ENCODE results near the gene VPS25.

The VPS25 gene

DNA sequence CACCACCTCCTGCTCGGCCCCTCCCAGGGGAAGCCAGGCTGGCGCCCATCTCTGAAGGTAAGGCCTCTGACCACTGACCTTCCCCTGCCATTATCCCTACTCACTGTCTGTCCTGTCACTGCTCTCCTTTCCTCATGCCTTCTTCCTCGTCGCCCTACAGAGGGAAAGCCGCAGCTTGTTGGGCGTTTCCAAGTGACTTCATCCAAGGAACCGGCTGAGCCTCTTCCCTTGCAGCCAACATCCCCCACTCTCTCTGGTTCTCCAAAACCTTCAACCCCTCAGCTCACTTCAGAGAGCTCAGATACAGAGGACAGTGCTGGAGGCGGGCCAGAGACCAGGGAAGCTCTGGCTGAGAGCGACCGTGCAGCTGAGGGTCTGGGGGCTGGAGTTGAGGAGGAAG is 22.2 kb downstream of the VPS25 start:
- Mint-ChIP-seq H3K4me3 (no peak overlapping the region), H3K27me3 (peaks cover 15% of the 10 kb centered on the region), H3K36me3 (ENCODE audit: low read depth) (peaks cover 14% of the 10 kb centered on the region), H3K9me3 (no peaks in the 10 kb centered on the region), H3K4me1 (ENCODE audit: low read depth) (peaks cover 30% of the 10 kb centered on the region), H3K27ac (no peak overlapping the region)
- intact Hi-C loops (cut with micrococcal nuclease) = no loop called here

DNA sequence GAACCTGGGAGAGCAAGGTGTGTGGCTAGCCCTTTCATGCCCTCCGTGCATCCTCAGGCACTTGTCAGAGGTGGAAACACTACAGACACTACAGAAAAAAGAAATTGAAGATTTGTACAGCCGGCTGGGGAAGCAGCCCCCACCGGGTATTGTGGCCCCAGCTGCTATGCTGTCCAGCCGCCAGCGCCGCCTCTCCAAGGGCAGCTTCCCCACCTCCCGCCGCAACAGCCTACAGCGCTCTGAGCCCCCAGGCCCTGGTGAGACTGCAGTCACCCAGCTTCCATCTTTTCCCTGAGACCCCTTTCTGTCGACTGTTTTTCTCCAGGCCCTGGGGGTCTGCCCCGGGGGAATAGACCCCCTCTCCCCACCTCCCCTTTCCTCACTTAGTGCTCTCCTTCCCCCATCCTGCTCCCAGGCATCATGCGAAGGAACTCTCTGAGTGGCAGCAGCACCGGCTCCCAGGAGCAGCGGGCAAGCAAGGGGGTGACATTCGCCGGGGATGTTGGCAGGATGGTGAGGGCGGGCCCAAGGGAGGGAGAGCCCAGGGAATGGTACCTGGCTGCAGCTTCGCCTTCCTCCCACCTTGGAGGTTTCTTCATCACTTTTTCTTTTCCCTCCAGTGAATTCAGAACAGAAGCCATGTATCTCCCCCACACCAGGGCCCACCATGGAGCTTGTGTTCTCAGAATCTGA is 23.0 kb downstream of the VPS25 start:
- Mint-ChIP-seq H3K9me3 (no peaks in the 10 kb centered on the region), H3K4me1 (ENCODE audit: low read depth) (peaks cover 30% of the 10 kb centered on the region), H3K27me3 (peaks cover 10% of the 10 kb centered on the region), H3K27ac (no peak overlapping the region), H3K4me3 (no peak overlapping the region), H3K36me3 (ENCODE audit: low read depth) (peaks cover 14% of the 10 kb centered on the region)
- intact Hi-C loops (cut with micrococcal nuclease) = no loop called here

DNA sequence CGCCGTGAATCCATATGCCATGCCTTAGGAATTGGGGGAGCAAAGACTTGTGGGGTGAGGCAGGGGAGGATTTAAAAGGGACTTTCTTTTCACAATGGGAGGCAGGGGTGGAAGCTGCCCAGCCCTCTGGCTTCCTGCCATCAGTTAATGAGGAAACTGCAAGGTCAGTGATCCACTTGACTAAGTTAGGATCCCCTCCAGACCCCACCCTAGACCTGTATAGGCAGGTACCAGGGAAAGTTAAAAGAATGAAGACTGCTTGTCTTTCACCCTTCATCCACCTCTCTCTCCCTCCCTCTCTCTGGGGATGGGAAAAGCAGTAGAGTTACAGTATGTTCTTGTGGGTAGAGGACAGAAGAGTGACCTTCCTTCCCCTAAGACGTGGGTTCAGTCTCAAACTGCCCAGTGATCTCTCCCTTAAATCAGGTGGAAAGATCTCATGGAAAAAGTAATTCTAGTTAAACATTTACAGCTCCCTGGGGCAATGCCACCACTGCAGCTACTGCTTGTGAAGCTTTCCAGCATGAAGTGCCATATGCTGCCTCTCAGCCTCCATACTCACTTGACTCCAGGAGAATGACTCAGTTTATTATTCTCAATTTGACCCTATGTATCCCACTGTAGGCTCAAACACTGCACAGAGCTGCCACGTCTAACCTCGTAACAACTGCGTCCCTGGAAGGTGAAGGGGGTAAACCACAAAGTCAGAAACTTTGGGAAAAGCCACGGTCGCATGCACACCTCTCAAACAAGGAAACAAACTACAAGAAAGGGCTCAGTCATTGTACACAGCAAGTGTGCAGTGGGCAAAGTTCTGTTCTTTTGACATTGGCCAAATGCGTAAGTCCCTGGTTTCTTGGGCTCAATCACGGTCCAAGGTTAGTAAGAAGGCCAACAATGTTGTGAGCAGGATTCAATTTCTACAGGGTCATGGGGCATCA is 24.1 kb downstream of the VPS25 start:
- intact Hi-C loops (cut with micrococcal nuclease) = no loop called here
- peak overlapping the region; percentile 81 for H3K4me3 Mint-ChIP-seq
- peaks cover 30% of the 10 kb centered on the region for H3K4me1 Mint-ChIP-seq (ENCODE audit: low read depth)
- no peaks in the 10 kb centered on the region for H3K9me3 Mint-ChIP-seq
- peaks cover 14% of the 10 kb centered on the region for H3K36me3 Mint-ChIP-seq (ENCODE audit: low read depth)
- no peak overlapping the region for H3K27ac Mint-ChIP-seq
- H3K27me3 Mint-ChIP-seq = peaks cover 10% of the 10 kb centered on the region

DNA sequence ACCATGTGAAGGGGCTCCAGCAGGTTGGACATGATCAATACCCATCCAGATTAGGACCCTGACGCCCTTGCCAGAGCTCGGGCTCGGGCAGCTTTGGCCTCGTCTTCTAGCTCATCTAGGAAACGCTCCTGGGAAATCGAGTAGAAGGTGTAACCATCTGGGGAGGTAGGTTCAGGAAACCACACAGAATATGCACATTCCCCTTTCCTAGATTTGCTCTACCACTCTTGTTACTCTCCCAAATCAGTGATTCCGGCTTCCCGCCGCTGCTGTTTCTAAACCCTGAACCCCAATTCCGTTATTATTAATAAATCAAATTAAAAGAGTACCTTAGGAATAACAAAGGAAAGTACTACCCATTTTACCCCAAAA is 24.7 kb downstream of the VPS25 start:
- peak overlapping the region; percentile 79 for H3K27ac Mint-ChIP-seq
- peaks cover 14% of the 10 kb centered on the region for H3K36me3 Mint-ChIP-seq (ENCODE audit: low read depth)
- H3K9me3 Mint-ChIP-seq = no peaks in the 10 kb centered on the region
- peaks cover 10% of the 10 kb centered on the region for H3K27me3 Mint-ChIP-seq
- intact Hi-C loops (cut with micrococcal nuclease) = no loop called here
- peaks cover 30% of the 10 kb centered on the region for H3K4me1 Mint-ChIP-seq (ENCODE audit: low read depth)
- H3K4me3 Mint-ChIP-seq = peak overlapping the region; percentile 81

DNA sequence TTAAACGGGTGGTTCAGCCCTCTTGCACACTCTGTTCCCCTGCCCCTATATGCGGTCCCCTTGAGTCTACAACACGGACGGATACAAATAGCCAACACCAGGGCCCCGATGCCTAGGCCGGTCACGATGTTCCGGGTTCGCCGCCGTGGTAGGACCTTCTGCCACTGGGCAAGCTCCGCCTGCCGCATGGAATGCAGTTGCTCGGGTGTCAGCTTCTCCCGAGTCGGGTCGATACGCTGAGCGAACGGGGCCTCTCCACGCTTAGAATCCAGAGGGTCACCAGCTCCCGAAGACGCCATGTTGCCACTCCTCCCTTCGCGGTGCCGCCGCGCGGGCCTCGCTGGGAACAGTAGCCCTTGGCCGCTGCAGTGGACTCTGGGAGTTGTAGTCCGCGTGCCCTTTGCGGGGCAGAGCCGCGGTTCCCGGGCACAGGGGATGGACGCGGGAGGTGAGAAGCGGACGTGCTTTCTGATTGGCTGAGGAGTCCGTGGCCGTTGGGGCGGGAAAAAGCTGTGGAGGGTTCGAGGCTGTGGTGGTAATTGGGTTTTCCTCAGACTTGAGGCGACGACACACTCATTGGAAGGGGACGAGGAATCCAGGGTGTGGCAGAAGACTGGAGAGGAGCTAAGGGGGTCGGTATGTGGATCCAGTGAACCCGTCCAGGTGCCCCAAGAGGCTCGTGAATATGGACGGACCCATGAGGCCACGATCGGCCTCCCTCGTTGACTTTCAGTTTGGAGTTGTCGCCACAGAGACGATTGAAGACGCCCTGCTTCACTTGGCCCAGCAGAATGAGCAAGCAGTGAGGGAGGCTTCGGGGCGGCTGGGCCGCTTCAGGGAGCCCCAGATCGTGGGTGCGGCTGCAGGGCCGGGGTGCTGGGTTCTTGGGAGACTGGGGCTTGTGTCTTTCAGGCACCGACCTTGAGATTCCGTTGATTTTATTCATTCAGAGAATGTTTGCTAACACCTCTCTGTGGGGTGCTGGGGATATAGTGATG is 25.4 kb downstream of the VPS25 start, which contains the start of the genes CNTD1 and COA3:
CNTD1 (plus strand) TSS at position 479 of the 998 bp plus-strand sequence; CDS start at position 686, 207 bp downstream.
COA3 (minus strand) TSS at position 322 of the 998 bp plus-strand sequence; CDS start at position 299, 23 bp downstream.
- peaks cover 14% of the 10 kb centered on the region for H3K36me3 Mint-ChIP-seq (ENCODE audit: low read depth)
- no peaks in the 10 kb centered on the region for H3K9me3 Mint-ChIP-seq
- H3K4me1 Mint-ChIP-seq (ENCODE audit: low read depth) = peaks cover 30% of the 10 kb centered on the region
- intact Hi-C loops (cut with micrococcal nuclease) = no loop called here
- H3K27me3 Mint-ChIP-seq = peaks cover 10% of the 10 kb centered on the region
- peak within 1 kb of the TSS; percentile 79 for H3K27ac Mint-ChIP-seq
- H3K4me3 Mint-ChIP-seq = peak within 1 kb of the TSS; percentile 81

DNA sequence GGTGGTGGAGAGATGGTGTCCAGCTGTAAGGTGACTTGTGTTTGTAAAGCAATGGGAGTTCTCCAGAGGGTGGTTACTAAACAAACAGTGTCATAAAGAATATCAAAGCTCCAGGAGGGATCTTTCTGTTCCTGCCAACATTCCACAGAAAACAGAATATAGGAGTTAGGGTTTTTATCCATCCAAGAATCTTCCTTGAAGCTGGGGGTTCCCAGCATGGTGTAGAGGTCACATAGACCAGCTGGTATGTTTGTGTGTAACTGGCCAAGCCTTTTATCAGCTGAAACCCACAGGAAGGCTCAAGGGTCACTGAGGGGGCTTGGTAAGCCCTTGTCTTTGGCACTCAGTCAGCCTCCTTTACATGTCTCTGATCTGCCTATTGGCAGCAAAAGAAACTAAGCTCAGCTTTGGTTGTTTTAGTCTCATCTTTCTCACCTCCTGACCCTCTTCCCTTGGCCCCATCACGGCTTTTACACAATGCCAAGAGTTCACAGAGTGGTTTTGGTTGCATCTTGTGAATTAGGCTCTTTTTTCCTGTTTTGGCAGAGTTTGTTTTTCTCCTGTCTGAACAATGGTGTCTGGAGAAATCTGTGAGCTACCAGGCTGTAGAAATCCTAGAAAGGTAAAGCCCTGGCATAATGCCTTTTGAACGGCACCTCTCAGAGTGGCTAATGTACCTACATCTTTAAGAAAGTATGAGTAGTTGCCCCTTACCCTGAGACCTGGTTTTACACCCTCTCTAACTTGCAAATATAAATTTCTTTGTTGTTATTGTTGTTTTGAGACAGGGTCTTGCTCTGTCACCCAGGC is 30.0 kb downstream of the VPS25 start:
- intact Hi-C loops (cut with micrococcal nuclease) = no loop called here
- H3K4me1 Mint-ChIP-seq (ENCODE audit: low read depth) = peaks cover 6% of the 10 kb centered on the region
- H3K36me3 Mint-ChIP-seq (ENCODE audit: low read depth) = peaks cover under 1% of the 10 kb centered on the region
- no peak overlapping the region for H3K4me3 Mint-ChIP-seq
- H3K27ac Mint-ChIP-seq = no peak overlapping the region
- peaks cover 7% of the 10 kb centered on the region for H3K27me3 Mint-ChIP-seq
- no peaks in the 10 kb centered on the region for H3K9me3 Mint-ChIP-seq

DNA sequence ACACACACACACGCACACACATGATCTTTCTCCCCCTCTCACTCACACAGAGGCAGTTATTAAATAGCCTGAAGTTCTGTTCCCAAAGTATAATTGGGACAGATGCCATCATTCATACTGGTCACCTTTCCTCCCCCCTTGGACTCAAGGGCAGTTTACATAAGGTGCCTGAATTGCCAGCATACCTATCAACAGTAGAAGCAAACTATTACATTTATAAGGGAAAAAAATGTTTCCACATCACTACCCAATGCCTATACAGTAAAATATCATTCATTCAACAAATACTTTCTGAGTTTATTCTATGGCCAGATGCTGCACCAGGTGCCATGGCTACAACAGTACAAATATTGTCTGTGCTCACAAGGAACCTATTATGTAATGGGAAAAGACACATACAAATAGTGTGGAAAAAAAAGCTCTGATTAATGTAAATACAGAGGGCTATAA is 31.7 kb downstream of the VPS25 start:
- intact Hi-C loops (cut with micrococcal nuclease) = no loop called here
- no peak overlapping the region for H3K4me3 Mint-ChIP-seq
- peaks cover 17% of the 10 kb centered on the region for H3K36me3 Mint-ChIP-seq (ENCODE audit: low read depth)
- H3K4me1 Mint-ChIP-seq (ENCODE audit: low read depth) = no peaks in the 10 kb centered on the region
- H3K27me3 Mint-ChIP-seq = peaks cover 7% of the 10 kb centered on the region
- no peak overlapping the region for H3K27ac Mint-ChIP-seq
- H3K9me3 Mint-ChIP-seq = no peaks in the 10 kb centered on the region

DNA sequence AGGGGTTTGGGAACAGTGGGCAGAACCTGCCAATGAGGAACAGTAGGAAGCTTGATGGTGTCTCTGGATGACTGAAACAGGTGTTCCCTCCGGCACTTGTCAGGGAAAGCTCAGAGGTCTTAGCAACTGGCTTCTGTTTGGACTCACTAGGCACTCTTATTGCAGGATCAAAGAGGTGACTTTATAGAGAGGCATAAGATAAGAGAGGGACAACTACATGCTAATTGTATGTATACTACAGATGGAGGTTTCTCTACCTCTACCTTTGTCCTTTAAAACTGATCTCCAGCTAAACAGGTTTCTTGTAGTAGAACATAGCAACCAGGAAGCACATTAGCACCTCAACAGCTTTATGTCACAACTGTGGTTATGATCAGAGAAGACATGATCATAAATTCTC is 33.0 kb downstream of the VPS25 start:
- Mint-ChIP-seq H3K4me3 (no peak overlapping the region), H3K4me1 (ENCODE audit: low read depth) (no peaks in the 10 kb centered on the region), H3K9me3 (no peaks in the 10 kb centered on the region), H3K36me3 (ENCODE audit: low read depth) (peaks cover 31% of the 10 kb centered on the region), H3K27ac (no peak overlapping the region), H3K27me3 (no peaks in the 10 kb centered on the region)
- intact Hi-C loops (cut with micrococcal nuclease) = no loop called here

DNA sequence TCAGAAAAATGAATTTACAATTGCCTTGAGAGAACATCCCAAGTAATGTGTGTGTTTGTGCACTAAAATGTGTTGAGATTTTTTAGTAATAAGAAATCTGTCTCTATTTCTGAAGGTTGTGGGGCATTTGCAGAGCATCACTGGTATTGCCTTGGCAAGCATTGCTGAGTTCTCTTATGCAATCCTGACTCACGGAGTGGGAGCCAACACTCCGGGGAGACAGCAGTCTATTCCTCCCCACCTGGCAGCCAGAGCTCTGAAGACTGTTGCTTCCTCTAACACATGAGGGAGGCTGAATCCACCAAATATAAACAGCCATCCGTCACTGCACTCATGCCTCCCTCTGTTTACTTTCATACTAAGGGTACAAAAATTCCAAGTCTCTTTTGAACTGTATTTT is 36.0 kb downstream of the VPS25 start:
- Mint-ChIP-seq H3K27me3 (no peaks in the 10 kb centered on the region), H3K27ac (no peak overlapping the region), H3K4me3 (no peak overlapping the region), H3K4me1 (ENCODE audit: low read depth) (no peaks in the 10 kb centered on the region), H3K36me3 (ENCODE audit: low read depth) (peaks cover 57% of the 10 kb centered on the region), H3K9me3 (no peaks in the 10 kb centered on the region)
- intact Hi-C loops (cut with micrococcal nuclease) = no loop called here

DNA sequence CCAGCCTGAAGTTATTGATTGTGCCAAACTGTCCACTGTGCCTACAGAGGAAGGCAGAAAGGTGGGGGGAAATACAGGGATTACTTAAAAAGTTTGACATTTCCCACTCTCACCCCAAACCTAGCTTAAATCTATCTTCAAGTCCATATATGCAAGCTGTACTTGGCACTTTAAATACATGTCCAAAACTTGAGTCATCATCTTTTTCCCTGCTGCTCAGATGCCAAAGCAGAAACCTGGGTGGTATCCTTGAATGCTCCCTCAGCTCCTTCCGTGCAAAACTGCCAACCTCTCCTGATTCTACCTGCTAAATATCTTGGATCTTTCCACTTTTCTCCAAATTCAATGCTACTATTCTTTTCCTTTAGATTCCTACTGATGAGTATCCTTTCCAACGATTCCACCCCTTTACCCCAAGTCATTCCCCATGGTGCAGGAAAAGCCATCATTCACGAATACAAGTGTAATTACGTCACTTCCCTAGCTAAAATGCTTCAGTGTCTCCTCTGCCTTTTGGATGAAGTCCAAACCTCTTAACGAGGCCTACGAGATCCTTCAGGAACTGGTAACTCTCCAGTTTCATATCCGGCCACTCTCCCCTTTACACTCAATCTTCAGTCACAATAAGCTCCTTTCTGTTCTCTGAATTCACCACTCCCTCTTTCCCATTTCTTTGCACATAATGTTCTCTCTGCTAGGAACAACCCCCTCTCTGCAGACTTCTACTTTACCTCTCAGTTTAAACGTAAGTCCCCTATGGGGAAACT is 41.6 kb downstream of the VPS25 start:
- Mint-ChIP-seq H3K4me3 (no peak overlapping the region), H3K27me3 (no peaks in the 10 kb centered on the region), H3K27ac (no peak overlapping the region), H3K4me1 (ENCODE audit: low read depth) (peaks cover 7% of the 10 kb centered on the region), H3K9me3 (no peaks in the 10 kb centered on the region), H3K36me3 (ENCODE audit: low read depth) (peaks cover 96% of the 10 kb centered on the region)
- intact Hi-C loops (cut with micrococcal nuclease) = no loop called here

DNA sequence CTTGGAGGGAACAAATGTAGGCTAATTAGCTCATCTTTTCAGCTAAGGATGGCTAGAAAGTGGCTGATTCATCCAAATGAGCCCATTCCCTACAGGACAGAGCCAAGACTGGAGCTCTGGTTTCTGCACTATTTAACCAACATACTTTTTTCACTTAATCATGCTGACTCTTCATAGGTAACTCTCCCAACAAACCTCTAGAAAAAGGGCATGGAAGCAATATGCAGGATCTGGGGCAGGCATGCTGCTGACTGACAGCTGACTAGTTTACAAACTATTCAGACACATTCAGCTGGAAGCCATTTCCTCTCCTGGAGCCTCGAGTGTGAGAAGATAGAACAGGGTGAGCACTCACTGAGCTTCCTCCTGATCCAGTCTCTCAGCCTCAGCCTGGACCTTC is 44.6 kb downstream of the VPS25 start:
- Mint-ChIP-seq H3K9me3 (no peaks in the 10 kb centered on the region), H3K27me3 (no peaks in the 10 kb centered on the region), H3K36me3 (ENCODE audit: low read depth) (peaks cover 92% of the 10 kb centered on the region), H3K4me3 (no peak overlapping the region), H3K4me1 (ENCODE audit: low read depth) (peaks cover 7% of the 10 kb centered on the region), H3K27ac (no peak overlapping the region)
- intact Hi-C loops (cut with micrococcal nuclease) = no loop called here

DNA sequence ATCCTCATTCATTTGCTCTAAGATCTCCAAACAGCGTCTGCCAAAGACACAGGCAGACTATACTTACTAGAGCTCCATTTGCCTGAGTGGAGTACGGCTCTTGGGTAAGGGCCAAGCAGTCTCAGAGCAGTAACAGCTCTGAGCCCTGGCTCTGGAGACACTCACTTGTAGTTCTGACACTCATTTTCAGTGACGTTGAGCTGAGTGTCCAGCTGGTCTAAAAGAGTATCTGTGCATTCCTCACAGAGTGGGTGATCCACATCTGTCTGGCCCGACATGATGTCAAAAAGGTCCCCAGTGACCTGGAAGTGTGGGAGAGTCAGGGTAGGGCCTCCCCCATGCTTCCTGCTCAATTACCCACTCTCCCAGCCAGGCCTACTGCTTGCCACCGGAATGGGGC is 45.1 kb downstream of the VPS25 start:
- intact Hi-C loops (cut with micrococcal nuclease) = no loop called here
- Mint-ChIP-seq H3K27ac (no peak overlapping the region), H3K9me3 (no peaks in the 10 kb centered on the region)

More for the DNA sequence above, 45.1 kb downstream of the VPS25 start:
- H3K36me3 Mint-ChIP-seq (ENCODE audit: low read depth) = peaks cover 89% of the 10 kb centered on the region
- no peak overlapping the region for H3K4me3 Mint-ChIP-seq
- peaks cover 8% of the 10 kb centered on the region for H3K4me1 Mint-ChIP-seq (ENCODE audit: low read depth)
- no peaks in the 10 kb centered on the region for H3K27me3 Mint-ChIP-seq

All from dendritic cell treated with granulocyte-macrophage colony-stimulating factor and Interleukin-4, amounts not matched to agents 40 ng/mL and 50 ng/mL, for 4 days (primary cell).